Measurements from ENCODE around the gene IGFALS.

The IGFALS gene

DNA sequence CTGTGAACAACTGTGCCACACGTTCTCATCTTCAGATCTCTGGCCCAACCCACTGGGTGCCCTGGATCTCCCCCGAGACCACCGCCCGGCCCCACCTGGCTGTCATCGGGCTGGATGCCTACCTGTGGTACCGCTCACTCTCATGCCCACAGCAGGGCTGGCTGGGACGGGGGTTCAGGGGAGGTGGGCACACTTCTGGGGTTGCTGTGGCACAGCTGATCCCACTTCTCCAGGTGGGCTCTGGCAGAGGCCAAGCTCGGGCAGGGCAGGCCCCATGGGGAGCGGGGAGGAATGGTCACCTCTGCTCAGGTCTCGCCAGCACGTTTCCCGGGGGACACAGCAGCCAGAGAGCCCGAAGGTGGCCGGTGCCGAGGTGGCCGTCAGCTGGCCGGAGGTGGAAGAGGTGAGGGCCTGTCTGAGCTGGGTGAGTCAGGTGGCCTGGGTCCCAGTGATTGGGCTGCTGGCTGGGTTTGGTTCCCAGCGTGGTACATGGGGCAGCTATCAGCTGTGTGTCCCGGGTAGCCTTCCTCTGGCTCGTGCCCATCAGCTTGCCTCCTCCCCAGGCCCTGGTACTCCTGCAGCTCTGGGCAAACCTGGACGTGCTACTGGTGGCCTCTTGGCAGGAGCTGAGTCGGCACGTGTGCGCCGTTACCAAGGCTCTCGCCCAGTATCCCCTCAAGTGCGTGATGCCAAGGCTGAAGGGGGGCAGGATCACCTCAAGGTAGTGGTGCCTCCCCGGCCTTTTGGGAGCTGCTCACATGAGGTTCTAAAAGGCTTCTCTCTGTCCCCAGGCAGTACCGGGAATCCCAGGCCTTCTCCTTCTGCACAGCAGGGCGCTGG is 18.3 kb downstream of the IGFALS start:
- DNase-seq, result no peak

DNA sequence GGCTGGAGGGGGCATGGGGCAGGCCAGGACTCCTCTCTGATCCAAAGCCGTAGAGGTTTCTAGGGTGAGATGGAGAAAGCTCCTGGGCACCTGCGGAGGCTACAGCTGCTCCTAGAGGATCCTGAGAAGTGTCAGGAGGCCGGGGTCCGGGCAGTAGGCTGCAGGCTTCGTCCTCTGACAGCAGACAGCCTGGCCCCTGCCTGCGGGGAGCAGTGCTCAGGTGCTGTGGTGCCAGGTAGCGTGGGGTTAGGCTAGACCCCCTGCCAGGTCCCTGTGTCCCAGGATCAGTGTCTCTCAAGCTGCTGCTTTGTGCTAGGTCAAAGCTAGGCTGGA is 19.1 kb downstream of the IGFALS start:
- DNase-seq, result no peak

DNA sequence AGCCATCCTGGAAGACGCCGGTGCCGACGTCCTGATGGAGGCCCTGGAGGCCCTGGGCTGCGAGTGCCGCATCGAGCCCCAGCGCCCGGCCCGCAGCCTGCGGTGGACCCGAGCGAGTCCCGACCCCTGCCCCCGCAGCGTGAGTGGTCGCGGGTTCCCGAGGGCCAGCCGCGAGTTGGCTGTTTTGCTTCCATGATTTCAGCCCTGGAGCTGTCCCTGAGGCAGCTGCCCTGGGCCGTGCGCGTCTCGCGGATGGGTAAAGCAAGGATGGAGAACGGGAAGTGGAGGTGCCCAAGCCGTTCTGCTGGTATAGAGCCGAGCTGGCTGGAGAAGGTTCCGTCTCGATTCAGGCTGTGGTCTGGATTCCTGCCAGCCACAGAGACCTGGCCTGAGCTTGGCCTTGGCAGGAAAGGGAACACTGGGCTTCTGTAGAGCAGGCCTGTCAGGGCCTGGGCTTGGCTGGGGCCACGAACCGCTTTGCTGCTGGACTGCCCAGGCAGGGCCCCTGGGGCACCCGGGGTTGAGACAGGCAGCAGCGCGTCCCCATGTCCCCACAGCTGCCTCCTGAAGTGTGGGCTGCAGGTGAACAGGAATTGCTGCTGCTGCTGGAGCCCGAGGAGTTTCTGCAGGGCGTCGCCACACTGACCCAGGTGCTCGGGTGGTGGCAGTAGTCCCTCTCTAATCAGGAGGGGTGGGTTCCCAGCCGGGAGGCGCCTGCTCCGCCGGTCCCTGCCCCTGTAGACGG is 19.6 kb downstream of the IGFALS start:
- DNase-seq, result no peak

DNA sequence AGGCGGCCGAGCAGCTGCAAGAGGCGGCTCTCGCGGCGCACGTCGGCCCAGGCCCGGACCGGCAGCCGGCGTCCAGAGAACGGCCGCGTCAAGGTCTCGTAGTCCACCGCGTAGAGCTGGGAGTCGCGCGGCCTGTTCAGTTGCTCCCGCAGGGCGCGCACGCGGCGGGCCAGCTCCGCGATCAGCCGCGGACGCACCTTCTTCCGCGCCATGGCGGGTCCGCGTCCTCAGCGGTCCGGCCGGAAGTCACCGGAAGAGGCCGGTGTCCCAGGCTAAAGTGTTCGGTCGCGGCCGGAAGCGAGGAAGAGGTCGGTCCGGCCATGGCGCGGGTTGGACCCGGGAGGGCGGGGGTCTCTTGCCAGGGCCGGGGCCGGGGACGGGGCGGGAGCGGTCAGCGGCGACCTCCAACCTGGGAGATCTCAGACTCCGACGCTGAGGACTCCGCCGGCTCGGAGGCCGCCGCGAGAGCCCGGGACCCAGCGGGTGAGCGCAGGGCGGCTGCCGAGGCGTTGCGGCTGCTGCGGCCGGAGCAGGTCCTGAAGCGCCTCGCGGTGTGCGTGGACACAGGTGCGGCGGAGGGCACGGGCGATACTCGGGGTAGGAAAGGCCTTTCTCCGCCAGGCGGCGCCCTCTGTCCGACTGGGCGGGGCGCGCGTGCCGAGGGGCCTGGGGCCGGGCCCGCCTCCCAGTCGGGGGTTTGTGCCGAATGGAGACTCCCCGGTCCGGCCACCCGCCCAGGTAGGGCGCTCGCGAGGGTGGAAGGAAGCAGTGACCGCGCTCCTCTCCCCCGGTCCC is 20.4 kb downstream of the IGFALS start, which contains the start of gene MRPS34:
MRPS34 (minus strand) TSS at position 227 of the 795 bp plus-strand sequence; CDS start at position 212, 15 bp downstream.
- peak; percentile 89 to 90 for DNase-seq

DNA sequence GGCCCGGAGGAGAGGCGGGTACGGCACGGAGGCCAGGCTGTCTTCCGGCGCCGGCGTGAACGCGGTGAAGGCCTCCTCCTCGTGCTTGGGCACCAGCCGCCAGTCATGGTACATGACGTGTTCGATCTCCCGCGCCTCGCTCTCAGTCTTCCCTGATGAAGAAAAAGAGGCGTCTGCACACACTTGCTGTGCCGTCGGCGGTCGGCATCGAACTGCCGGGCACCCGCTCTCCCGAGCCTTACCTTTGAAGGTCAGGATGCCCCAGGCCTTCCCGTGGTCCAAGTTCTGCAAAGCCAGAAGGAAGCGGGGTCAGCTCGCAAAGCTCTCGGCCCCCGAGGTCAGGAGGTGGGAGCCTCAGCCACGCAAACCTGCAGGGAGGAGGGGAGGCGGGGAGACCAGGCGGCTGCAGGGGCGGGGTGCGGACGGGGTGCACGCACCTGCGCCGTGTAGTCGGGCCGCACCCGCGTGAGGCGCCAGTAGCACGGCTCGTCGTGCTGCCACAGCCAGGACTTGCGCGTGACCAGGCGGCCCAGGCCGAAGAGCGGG is 21.1 kb downstream of the IGFALS start, which contains the start of gene EME2:
EME2 (plus strand) TSS at position 449 of the 546 bp plus-strand sequence. CDS start 418 bp downstream, outside the sequence.
- DNase-seq, result peak; percentile 76 to 78

DNA sequence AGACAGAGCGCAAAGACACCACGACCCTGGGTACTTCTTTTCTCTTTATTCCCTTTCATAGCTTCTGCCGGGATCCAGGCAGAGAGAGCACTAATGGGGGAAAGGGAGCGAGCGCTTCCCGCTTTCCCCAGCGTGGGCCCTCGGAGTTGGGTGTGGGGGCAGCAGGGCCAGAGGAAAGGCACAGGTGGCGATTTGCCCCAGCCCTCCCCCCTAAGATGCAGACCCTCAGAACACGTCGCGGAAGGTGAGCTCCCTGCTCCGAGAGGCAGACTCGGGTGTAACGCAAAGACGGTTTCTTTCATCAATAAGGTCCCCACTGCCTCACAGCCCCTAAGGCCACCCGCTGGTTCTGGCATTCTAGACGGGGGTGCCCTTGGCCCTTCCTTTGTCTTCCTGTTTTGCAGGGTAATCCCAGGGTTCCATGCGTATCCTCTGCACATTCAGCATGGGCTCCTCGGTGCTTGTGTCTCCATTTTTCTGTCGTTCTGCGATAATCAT is 21.6 kb downstream of the IGFALS start:
- no peak for DNase-seq

DNA sequence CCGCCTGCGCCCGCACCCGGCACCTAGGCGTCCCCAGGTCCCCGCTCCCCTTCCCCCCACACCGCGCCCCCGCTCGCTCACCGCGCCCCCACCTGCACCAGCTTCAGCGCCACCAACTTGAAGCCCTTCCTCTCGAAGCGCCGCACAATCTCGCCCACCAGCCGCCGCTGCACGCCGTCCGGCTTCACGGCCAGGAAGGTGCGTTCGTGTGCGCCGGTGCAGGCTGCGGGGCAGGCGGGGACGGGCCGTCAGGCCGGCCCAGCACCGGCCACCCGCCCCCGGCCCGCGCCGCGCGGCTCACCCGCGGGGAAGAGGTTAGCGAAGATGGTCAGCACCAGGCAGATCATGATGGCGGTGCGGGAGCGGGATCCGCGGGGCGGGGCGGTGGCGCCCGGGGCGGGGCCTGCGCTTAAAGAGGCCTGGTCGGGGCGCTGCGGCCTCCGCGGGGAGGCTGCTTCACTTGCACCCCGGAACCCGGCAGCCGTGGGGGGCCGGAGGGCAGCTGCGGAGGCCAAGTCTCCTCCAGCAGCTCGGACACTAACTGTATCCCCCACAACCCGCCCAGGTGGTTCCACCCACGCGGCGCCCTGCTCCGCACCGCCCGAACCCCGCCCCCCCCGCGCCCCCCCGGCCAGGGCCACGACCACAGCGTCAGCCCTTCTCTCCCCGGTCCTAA is 22.2 kb downstream of the IGFALS start, which contains the start of gene NME3:
NME3 (minus strand) TSS at position 356 of the 676 bp plus-strand sequence; CDS start at position 347, 9 bp downstream.
- DNase-seq, result peak; percentile 88 to 90

DNA sequence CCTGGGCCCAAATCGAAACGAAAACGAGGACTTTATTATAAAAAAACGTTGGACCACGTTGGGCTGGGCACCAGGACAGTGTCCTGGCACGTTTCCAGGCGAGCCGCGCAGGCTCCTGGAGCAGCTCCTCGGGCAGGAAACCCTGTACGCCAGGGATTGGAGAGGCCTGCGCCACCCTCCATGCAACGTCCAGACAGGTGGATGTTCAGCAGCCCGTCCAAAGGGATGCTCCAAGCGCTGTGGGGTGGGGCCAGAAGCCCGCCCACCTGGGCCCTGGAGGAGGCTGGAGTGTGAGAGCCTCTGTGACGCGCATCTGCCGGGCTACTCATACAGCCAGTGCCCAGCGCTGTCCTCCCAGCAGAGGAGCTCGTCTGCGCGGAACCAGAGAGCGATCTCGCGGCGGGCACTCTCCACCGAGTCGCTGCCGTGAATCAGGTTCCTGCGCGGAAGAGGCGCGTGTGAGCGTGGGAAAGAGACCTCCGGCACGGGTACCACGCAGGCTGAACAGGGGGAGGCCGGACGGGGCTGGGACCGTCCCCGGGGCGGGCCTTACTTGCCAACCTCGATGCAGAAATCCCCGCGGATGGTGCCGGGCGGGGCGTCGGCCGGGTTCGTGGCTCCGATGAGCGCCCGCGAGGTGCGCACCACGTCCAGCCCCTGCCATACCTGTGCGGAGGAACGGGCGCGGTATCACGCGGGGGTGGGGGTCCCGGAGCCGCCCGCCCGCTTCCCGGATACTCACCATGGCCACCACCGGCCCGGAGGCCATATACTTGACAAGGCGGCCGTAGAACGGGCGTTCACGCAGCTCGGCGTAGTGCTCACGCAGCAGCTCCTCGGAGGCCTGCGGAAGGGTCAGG is 22.9 kb downstream of the IGFALS start:
- DNase-seq, result peak; percentile 67 to 76

DNA sequence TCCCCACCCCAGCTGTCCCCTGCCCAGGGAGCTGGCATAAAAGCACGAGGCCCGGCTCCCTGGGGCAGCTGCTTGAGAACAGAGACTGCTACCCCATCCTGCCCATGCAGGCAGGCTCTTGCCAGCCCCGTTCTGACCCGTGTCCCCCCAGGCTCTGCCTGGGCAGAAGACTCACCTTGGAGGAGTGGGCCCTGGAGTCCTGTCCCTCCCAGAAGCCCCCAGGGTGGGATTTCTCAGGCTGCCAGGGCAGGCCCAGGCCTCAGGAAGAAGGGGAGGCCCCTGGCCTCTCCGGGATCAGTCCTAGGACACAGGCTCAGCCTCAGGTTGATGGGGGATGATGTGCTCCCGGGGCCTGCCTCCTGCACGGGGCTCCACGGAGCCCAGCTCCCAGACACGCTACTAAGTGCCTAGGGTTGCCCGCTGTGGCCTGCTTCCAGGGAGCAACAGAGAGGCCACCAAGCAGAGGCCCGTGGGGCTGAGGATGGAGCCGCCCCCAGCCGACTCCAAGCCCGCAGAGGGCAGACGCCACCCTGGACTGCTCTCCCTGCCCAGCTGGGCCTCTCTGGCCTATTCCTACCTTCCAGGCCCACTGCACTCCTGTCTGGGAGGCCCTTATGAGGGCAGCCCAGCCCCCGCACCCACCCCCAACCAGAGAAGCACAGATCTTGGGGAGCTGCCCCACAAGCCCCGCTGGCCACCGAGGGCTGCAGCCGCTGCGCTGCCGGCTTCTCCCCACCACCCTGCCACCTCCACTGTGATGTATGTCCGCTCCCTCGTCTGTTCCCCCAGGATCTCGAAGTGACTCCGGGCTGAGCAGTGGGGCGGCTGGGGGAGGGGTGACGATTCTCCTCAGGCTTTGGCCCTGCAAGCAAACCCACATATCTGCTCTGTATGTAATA is 23.9 kb downstream of the IGFALS start:
- DNase-seq, result no peak

DNA sequence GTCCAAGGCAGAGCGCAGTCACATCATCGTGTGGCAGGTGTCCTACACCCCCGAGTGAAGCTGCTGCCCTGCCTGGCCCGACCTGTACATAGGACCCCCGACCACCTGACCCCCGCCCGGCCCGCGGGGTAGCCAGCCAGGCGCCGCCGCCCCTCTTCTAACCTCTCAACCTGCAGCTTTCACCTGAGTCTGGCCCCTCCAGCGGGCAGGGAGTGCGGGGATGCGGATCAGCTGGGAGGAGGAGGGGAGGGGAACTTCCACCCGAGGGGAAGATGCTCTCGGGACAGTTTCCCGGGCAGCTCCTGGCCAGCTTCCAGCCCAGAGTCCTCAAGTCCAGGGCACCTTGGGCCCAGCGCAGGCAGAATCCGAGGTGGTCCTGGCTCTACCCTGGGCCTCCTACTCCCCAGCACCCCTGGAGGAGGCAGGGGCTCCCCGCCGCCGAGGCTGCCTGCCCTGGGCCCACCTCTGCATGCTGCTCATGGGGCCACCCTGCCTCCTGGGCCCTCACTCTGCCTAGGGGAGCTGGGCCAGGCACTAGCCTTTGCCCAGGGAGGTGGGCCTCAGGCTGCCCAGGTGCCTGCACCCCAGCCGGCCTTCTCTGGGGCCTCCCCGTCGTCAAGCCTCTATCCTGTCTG is 24.6 kb downstream of the IGFALS start:
- no peak for DNase-seq

DNA sequence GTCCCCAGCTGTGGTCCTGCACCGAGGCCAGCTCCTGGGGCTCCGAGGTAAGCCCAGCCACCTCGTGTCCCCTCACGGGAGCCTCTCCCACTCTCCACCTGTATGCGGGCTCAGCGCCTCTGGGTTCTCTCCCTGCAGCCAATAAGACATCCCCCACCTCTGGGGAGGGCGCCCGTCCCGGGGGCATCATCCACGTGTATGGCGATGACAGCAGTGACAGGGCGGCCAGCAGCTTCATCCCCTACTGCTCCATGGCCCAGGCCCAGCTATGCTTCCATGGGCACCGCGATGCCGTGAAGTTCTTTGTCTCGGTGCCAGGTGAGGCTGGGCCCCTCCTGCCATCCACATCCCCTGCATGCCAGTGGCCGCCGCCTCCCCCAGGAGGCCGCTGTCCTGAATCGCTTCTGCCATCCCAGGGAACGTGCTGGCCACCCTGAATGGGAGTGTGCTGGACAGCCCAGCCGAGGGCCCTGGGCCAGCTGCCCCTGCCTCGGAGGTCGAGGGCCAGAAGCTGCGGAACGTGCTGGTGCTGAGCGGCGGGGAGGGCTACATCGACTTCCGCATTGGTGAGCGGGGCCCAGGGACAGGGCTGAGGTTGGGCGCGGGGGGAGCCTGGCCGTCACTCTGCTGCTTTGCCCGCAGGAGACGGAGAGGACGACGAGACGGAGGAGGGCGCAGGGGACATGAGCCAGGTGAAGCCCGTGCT is 25.3 kb downstream of the IGFALS start:
- DNase-seq, result no peak

DNA sequence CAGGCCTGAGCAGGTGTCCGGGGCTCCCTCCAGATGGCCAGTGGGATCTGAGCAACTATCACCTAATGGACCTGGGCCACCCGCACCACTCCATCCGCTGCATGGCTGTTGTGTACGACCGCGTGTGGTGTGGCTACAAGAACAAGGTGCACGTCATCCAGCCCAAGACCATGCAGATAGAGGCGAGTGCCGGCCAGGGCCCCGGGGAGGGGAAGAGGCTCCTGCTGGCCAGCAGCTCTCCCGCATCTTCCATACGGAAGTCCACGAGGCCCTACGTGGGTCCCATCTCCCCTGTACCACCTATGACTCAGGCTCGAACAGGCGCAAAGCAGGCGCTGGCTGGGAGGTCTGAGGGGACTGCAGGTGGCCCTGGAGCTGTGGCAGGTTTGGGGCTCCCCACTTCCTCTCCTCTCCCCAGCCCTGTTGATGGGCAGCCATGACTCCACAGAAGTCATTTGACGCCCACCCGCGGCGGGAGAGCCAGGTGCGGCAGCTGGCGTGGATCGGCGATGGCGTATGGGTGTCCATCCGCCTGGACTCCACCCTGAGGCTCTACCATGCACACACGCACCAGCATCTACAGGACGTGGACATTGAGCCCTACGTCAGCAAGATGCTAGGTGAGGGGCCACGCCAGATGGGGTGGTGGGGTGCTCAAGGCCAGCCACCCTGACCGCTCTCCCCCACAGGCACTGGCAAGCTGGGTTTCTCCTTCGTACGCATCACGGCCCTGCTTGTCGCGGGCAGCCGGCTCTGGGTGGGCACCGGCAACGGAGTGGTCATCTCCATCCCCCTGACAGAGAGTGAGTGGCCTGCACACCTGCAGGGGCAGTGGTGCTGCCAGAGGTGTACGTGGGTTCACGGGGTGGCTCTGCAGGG is 26.1 kb downstream of the IGFALS start:
- no peak for DNase-seq

DNA sequence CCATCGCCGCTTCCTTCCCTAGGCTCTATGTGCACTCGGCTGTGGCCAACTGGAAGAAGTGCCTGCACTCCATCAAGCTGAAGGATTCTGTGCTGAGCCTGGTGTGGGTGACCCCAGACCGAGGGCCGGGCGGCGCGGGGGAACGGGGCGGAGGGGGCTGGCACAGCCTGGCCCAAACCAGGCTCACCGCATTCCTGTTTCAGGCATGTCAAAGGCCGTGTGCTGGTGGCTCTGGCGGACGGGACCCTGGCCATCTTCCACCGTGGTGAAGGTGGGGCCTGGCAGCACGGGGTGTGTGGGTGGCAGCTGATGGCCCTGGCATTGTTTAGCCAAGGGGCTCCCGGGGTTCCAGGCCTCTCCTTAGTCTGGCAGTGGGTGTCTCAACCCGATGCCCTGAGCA is 26.8 kb downstream of the IGFALS start:
- DNase-seq, result no peak

DNA sequence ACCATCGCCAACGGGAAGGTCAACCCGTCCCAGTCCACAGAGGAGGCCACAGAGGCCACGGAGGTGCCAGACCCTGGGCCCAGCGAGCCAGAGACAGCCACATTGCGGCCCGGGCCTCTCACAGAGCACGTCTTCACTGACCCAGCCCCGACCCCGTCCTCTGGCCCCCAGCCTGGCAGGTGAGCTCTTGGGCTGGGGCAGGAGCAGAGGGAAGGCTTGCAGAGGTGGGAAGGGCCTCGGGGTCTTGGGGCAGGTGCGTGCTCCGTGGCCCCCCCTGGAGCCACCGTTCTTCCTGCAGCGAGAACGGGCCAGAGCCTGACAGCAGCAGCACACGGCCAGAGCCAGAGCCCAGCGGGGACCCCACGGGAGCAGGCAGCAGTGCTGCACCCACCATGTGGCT is 27.3 kb downstream of the IGFALS start:
- DNase-seq, result no peak

DNA sequence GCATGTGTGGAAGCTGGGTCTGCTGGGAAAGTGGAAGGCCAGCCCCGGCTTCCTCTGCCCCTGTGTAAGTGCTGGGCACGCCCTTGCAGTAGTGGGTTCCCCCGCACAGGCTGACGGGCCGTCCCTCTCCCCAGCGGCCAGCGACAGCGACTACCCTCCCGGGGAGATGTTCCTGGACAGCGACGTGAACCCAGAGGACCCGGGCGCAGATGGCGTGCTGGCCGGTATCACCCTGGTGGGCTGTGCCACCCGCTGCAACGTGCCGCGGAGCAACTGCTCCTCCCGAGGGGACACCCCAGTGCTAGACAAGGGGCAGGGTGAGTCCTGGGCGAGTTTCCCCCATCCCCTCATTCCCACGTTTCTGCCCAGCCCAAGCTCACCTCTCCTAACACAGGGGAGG is 27.7 kb downstream of the IGFALS start:
- no peak for DNase-seq

DNA sequence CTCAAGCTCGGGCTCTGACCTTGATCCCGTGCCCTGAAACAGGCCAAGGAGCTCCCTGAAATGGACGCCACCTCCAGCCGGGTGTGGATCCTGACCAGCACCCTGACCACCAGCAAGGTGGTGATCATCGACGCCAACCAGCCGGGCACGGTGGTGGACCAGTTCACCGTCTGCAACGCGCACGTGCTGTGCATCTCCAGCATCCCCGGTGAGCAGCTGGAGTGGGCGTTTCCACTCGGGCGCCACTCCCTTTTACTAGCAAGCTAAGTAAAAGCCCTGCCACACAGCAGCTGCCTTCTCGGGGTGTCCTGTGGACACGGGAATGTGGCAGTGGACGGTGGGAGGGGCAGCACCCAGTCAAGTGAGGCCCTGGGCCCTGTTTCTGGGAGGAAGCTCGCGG is 28.5 kb downstream of the IGFALS start:
- no peak for DNase-seq

Data from activated T-cell treated with anti-CD3 and anti-CD28 coated beads, Interleukin-2, amount 50 U/mL, for 48 hours (primary cell).